ENCODE results near the gene TMEM214. TPM values are rescaled to one million over a fixed set of nuclear protein-coding genes. Genes with fewer than 3 reads are reported as not detected.

The TMEM214 gene
- total RNA-seq, 2 donors from 2014 or later = 68.2 to 84.4 TPM

DNA sequence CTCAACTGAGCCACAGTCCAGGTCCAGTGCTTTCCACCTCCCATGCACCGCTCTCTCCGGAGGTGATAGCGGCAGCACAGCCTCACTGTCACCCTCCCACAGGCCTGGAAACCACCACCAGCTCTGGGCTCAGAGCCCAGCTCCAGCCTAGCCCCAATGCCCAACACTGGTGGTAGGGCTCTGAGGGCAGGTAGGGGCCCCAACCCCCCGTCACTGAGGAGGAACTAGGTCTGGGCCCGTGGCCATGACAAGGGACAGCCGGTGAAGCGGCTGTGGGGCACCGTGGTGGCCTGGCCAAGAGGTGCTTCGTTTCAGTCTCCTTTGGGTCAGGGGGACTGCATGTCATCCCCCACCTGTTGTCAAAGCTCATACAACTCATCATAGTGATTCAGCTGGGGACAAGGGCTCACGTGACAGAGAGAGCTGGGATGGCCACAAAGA is 5.5 kb upstream of the TMEM214 start:
- Histone ChIP-seq H3K27me3 (replicated peaks; ENCODE audit: insufficient read depth) (no peaks in the 10 kb centered on the region), H3K27ac (no peak overlapping the region), H3K4me1 (ENCODE audit: control insufficient read depth in 1 of 2, low read depth in 2 of 2) (no peaks in the 10 kb centered on the region), H3K4me3 (no peak overlapping the region), H3K9me3 (no peaks in the 10 kb centered on the region), H3K36me3 (peaks cover 19% of the 10 kb centered on the region)
- ATAC-seq (ENCODE audit: insufficient number of reproducible peaks, low FRiP score, low read depth) (no peak), DNase-seq (ENCODE audit: low spot score) (no peak)
- TF ChIP-seq, protein P1, sequence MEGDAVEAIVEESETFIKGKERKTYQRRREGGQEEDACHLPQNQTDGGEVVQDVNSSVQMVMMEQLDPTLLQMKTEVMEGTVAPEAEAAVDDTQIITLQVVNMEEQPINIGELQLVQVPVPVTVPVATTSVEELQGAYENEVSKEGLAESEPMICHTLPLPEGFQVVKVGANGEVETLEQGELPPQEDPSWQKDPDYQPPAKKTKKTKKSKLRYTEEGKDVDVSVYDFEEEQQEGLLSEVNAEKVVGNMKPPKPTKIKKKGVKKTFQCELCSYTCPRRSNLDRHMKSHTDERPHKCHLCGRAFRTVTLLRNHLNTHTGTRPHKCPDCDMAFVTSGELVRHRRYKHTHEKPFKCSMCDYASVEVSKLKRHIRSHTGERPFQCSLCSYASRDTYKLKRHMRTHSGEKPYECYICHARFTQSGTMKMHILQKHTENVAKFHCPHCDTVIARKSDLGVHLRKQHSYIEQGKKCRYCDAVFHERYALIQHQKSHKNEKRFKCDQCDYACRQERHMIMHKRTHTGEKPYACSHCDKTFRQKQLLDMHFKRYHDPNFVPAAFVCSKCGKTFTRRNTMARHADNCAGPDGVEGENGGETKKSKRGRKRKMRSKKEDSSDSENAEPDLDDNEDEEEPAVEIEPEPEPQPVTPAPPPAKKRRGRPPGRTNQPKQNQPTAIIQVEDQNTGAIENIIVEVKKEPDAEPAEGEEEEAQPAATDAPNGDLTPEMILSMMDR (IDR thresholded peaks at IDR 0.05) = no peak

DNA sequence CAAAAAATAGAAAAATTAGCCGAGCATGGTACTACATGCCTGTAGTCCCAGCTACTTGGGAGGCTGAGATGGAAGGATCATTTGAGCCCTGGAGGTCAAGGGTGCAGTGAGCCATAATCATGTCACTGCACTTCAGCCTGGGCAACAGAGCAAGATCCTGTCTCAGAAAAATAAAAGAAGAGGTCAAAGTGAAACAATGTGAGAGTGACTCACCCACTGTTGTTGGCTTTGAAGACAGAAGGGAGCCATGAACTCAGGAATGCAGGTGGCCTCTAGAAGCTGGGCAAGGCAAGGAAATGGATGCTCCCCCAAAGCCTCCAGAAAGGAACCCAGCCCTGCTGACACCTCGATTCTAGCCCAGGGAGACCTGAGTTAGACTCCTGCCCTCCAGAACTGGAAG is 3.7 kb upstream of the TMEM214 start:
- TF ChIP-seq, protein P1 (IDR thresholded peaks at IDR 0.05) = no peak
- Histone ChIP-seq H3K27ac (no peak overlapping the region), H3K9me3 (no peaks in the 10 kb centered on the region), H3K36me3 (peaks cover 10% of the 10 kb centered on the region), H3K4me1 (ENCODE audit: control insufficient read depth in 1 of 2, low read depth in 2 of 2) (peaks cover 4 to 7% of the 10 kb centered on the region in 2 donors), H3K4me3 (no peak overlapping the region), H3K27me3 (replicated peaks; ENCODE audit: insufficient read depth) (no peaks in the 10 kb centered on the region)
- no peak for DNase-seq (ENCODE audit: low spot score)
- no peak for ATAC-seq (ENCODE audit: insufficient number of reproducible peaks, low FRiP score, low read depth)

DNA sequence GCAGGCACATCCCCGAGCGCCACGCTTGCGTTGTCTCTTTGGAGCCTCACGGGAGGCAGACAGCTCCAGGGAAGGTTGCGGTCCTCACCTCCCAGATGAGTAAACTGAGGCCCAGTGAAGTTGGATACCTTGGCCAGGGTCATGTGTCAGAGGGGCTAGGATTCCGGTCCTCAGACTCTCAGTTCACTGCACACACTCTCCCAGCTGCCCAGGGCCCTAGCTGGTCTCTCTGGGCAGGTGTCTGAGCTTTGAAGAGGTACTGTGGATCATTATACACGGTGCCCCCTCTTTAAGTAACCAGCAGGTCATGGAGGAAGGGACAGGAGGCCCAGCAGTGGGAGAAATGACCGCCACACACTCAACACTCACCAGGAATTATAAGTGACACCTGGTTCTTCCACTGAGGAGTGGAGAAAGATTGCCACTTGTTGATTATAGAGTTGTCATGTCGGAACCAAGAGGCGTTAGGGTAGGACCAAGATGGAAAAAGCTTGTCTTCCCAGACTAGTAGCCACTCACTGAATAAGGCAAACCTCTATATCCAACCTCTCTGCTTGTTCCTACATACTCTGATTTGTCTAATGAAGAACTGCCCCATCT is 588 bp downstream of the TMEM214 start:
- Histone ChIP-seq H3K4me1 (ENCODE audit: control insufficient read depth in 1 of 2, low read depth in 2 of 2) (peaks cover 14 to 22% of the 10 kb centered on the region in 2 donors), H3K9me3 (no peaks in the 10 kb centered on the region), H3K27me3 (replicated peaks; ENCODE audit: insufficient read depth) (no peaks in the 10 kb centered on the region), H3K4me3 (peak overlapping the region; percentile 83), H3K27ac (peak overlapping the region; percentile 72 to 80), H3K36me3 (peaks cover 33% of the 10 kb centered on the region)
- TF ChIP-seq, protein P1 (IDR thresholded peaks at IDR 0.05) = no peak
- DNase-seq (ENCODE audit: low spot score) (no peak), ATAC-seq (ENCODE audit: insufficient number of reproducible peaks, low FRiP score, low read depth) (peak; percentile 11)

DNA sequence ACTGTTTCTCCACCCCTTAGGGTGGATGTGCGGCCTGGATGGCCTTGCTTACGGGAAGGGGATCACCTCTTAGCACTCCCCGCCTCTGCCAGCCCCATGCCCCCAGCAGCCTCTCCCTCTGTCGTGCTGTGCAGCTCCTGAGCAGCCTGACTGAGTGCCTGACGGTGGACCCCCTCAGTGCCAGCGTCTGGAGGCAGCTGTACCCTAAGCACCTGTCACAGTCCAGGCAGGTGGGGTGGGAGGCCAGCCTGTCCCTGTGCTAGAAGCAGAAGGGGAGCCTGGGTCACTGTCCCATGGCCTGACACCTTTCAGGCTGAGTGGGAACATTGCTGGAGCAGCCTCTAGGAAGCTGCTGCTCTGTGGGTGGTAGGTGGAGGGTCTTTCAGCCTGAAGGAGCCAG is 5.2 kb downstream of the TMEM214 start:
- ATAC-seq (ENCODE audit: insufficient number of reproducible peaks, low FRiP score, low read depth) = no peak
- no peaks in the 10 kb centered on the region for H3K9me3 ChIP-seq
- peaks cover 66% of the 10 kb centered on the region for H3K36me3 ChIP-seq
- TF ChIP-seq, protein P1 (IDR thresholded peaks at IDR 0.05) = no peak
- DNase-seq (ENCODE audit: low spot score) = no peak
- no peak overlapping the region for H3K4me3 ChIP-seq
- H3K27me3 ChIP-seq (replicated peaks; ENCODE audit: insufficient read depth) = no peaks in the 10 kb centered on the region
- peaks cover 14 to 34% of the 10 kb centered on the region in 2 donors for H3K4me1 ChIP-seq (ENCODE audit: control insufficient read depth in 1 of 2, low read depth in 2 of 2)
- H3K27ac ChIP-seq = no peak overlapping the region

DNA sequence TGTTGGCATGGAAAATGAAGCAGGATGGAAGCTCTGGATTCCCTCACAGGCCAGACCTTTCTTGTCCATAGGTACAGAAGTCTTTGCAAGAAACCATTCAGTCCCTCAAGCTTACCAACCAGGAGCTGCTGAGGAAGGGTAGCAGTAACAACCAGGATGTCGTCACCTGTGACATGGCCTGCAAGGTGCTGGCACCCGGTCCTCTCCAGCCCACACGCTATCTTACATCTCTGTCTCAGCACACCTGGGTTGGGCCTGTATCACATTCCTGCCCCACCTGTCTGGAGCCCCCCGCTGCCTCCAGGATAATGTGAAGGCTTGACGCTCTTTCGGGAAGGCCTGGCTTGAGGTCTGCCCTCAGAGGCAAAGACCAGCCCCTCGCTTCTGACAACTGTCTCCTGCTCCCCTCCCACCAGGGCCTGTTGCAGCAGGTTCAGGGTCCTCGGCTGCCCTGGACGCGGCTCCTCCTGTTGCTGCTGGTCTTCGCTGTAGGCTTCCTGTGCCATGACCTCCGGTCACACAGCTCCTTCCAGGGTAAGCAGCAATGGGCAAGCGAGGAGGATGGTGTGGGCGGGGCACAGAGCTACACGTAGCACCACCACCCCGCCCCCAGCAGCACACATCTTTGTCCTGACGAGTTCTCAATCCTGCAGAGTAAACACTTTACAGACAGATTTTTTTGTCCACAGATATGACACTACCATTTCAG is 6.0 kb downstream of the TMEM214 start:
- TF ChIP-seq, protein P1 (IDR thresholded peaks at IDR 0.05) = no peak
- no peak overlapping the region for H3K27ac ChIP-seq
- peaks cover 12 to 30% of the 10 kb centered on the region in 2 donors for H3K4me1 ChIP-seq (ENCODE audit: control insufficient read depth in 1 of 2, low read depth in 2 of 2)
- ATAC-seq (ENCODE audit: insufficient number of reproducible peaks, low FRiP score, low read depth) (no peak), DNase-seq (ENCODE audit: low spot score) (no peak)
- H3K9me3 ChIP-seq = no peaks in the 10 kb centered on the region
- H3K36me3 ChIP-seq = peaks cover 66% of the 10 kb centered on the region
- H3K27me3 ChIP-seq (replicated peaks; ENCODE audit: insufficient read depth) = no peaks in the 10 kb centered on the region
- no peak overlapping the region for H3K4me3 ChIP-seq

Measured in thoracic aorta (tissue), 2 donors.